NCI-H2196 treated with DMSO at 0.1 percent for 48 hours (cell line): ENCODE results near the gene METTL22.

Source experiments
- DNase-seq: peaks from one replicate; lab custom pipeline; 2025; ENCODE audit not compliant: unreplicated experiment; lab: John Stamatoyannopoulos, UW

Gene METTL22, protein sequence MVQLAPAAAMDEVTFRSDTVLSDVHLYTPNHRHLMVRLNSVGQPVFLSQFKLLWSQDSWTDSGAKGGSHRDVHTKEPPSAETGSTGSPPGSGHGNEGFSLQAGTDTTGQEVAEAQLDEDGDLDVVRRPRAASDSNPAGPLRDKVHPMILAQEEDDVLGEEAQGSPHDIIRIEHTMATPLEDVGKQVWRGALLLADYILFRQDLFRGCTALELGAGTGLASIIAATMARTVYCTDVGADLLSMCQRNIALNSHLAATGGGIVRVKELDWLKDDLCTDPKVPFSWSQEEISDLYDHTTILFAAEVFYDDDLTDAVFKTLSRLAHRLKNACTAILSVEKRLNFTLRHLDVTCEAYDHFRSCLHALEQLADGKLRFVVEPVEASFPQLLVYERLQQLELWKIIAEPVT

DNA sequence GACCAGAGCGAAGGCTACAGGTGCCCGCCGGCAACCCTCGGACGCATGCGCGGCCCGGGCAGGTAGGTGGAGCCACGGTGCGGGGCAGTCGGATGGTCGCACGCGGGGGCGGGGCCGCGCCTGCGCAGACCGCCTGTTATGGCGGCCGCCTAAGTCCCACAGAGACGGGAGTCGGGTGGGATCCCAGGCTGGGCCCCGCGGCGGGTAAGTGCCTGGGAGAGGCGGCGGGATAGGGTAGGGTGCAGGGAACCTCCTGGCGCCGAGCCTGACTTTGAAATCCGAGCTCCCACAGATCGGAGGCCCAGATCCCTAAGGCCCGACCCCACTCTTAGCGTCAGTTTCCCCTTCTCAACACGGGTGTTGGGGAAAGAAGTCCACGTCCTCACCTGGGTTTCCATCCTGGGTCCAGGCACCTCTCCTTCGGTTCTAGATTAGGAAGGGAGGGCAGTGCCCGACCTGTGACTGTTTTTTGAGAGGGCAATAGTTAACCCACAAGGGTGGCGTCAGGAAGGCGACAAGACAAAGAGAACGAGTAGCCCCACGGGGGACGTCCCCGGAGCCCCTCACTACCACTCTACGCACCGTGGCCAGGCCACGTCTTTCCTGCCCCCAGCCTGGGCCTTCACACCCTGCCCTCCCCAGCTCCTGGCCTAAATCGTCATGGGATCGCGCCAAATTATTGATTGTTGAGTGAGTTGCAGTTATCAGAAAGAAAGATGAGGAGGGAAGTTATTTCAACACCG lies at the start of gene METTL22:
METTL22 (plus strand) TSS at position 127 of the 743 bp plus-strand sequence. CDS start 3,968 bp downstream, outside the sequence.
- DNase-seq, result peak; percentile 72

DNA sequence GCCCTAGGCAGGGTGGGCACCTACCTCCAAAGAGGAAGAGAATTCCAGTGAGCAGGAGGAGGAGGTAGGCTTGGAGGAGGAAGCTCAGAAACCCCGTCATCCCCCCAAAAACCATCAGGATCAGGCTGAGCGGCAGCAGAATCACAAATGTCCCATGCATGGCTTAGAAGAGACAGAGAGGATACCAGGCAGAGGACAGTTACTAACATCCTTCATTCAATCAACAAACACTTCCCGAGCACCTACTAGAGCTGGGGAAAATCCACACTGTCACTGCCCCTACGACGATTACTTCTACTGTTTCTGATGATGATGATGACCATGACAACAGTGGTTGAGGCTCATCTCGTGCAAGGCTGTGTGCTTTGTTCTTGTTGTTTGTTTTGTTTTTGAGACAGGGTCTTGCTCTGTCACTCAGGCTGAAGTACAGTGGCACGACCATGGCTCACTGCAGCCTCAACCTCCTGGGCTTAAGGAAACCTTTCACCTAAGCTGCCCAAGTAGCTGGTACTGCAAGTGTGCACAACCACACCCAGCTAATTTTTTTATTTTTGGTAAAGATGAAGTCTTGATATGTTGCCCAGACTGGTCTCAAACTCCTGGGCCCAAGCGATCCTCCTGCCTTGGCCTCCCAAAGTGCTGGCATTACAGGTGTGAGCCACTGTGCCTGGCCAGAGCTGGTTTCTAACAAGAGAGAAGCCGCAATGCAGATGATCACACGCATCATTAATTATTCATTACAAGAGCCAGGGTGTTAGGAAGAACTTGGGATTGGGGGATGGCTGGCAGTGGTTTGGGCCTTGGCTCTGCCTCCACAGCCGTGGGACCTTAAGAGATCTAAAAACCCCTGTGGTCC lies 49.2 kb upstream of the METTL22 start:
- DNase-seq, result no peak

DNA sequence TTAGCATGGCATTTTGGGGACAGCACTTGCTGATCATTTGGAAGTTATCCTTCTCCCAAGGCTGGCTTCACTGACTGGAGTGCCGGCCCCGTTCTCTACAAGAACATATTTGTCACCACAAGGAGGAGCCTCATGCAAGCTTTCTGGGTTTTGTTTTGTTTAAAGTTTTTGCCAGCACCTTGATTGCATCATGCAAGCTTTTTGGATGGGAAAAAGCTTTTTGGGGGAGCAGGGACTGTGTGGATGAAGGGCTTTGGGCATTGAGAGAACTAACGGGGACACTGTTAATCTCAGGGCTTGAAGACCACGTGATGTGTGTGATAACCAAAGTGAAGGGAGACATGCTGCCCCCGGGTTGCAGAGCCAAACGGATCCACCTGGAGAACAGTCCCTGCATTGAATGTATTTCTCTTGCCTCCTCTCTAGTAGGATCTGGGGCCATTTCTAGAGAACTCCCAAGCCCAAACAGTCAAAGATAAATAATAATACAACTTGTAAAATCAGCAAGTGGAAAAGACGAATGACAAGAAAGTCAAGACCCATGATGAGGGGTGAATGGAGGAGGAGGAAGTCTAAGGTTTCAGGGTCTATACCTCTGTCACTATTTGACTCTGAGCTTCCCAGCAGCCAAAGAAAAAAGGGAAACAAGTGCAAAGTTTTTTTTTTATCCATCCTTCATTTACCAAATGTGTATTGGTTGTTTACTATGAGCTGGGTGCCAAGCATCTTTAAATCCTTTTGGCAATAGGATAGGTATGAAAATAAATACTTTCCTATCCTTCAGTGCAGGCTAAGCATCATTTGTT lies 48.4 kb upstream of the METTL22 start:
- no peak for DNase-seq

DNA sequence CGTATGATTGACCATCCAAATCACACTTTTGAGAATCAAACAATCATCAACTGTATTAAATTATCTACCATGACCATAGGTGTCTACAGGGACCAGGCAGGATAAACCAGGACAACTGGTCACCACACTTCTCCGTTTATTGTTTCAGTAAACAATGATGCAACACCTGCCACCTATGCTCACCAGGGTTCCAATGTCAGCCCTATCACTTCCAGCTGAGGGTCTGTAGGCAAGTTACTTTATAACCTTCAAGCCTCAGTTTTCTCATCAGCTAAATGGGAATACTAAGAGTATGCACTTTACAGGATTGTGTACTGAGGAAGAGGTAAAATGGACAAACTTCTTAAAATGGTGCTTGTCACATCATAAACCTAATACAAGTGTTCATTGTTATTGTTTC lies 46.1 kb upstream of the METTL22 start:
- no peak for DNase-seq

DNA sequence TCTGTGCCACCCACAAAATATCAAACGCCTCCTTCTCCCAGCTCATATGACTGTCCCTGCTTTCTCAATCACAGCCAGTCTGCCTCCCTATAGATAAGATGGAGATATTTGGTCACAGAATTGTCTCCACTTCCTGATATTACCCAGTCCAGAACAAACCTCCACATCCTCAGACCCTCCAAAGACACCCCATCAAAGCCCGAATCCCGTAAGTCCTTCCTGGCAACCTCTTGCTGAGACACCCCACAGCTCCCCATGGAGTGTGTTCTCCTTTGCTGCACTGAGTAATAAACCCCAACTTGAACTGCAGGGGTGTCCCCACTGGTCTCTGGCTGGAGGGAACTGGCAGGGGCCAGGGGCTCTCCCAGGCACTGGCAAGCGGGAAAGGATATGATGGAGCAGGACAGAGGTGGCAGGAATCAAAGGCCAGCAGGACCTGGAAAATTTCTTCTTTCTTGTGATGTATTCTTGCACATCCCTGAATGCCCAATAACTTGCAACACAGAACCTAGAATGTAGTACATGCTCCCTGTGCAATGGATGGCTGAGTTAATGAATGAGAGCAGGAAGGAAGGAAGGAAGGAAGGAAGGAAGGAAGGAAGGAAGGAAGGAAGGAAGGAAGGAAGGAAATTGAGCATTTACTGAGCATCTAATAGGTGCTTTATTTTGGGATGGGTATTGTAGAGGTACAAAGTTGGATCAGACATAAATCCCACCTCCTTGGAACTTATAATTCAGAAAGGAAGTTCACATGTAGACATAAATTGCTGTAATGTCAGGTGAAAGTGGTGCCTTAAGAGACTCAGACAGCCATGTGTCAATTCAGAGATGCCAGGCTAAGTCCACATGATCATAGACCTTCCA lies 45.1 kb upstream of the METTL22 start:
- no peak for DNase-seq

DNA sequence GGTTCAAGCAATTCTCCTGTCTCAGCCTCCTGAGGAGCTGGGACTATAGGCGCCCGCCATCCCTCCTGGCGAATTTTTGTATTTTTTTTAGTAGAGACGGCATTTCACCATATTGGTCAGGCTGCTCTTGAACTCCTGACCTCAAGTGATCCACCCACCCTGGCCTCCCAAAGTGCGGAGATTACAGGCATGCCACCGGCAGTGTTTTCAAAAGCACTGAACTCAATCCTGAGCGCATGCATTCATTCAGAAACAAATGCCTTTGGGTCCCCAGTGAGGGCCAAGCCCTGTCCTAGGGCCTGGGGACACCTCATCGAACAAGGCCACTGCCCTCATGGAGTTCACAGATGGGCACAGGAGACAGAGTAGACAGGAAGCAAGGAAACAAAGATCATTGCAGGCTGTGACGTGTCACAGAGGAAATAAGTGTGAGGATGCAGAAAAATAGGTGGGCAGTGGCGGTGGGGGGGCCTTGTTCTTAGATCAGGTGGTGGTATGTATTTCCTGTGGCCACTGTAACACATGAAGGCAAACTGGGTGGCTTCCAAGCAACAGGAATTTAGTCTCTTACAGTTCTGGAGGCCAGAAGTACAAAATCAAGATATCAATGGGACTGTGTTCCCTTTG lies 43.7 kb upstream of the METTL22 start:
- DNase-seq, result no peak

DNA sequence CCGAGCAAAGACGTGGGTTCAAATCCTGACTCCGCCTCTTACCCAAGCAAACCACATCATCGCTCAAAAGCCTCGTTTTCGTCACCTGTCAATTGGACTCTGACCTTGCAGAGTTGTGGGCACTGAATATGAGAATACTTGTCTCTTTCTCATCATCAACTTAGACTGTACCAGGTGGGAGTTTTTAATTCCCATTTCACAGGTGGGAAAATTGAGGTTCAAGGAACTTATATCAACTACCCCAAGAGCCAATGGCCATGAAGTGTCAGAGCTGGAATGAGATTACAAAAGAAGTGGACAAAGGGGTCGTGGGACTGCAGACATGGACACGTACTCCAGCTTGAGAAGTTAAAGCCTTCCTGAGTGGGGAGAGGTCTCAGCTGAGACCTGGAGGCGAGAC lies 41.9 kb upstream of the METTL22 start:
- no peak for DNase-seq

DNA sequence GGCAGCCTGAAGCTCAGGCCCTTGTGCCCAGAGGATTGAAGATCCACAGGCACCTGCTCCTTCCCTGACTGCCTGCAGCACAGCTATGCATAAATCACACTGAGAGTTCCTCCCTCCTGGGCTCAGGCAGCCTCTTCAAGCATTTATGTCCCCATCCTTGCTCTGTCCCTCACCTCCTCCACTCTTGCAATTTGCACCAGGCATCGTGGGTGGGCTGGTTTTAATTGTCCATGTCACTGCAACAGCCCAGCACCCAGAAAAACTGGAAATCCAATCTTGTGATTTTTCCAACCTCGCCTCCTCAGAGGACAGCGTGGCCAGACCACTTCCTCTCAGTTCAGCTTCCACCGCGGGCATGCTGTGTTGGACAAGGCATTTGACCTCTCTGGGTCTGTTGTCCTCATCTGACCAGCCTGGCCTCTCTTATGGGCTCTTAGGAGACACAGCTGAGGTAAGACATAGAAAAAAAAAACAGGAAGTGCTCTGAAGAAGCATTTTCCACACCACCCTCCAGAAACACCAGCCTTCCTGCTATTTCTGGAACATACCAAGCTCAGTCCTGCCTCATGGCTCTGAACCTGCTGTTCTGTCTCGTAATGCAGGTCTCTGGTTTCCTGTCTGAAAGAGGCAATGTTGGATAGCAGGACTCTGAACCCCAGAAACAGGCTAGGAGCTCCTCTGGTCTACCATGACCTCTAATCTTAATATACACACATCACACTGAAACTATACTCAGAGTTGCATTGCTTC lies 39.5 kb upstream of the METTL22 start:
- DNase-seq, result no peak

DNA sequence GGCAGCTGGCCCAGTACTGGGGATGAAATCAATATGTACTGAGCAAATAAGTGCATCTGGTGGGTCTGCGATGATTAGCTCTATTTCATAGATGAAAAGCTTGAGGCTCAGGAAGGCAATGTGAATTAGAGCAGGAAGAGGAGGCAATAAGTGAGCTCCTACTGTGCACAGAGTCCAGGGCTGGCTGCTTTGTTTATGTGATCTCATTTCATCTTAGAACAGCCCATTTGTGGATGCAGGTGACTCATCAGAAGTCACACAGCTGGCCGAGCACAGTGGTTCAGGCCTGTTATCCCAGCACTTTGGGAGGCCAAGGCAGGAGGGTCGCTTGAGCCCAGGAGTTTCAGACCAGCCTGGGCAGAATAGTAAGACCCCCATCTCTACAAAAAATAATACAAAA lies 38.3 kb upstream of the METTL22 start:
- DNase-seq, result no peak

DNA sequence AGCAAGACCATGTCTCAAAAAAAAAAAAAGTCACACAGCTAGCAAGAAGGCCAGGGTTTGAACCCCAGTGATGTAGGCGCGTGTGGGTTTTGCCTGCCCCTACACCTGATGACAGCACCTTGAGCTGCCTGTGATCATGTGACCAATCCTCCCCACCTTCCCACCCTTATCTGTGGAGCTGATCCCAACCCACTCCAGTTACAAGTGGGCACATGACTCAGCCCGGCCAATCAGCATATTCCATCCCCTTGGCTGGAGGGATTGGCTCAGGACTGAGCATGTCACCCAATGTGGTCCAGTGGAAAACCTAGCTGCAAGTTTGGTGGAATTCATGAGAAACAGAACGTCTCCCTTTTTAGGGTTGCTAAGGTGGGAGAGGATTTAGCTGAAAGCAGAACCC lies 37.8 kb upstream of the METTL22 start:
- no peak for DNase-seq

DNA sequence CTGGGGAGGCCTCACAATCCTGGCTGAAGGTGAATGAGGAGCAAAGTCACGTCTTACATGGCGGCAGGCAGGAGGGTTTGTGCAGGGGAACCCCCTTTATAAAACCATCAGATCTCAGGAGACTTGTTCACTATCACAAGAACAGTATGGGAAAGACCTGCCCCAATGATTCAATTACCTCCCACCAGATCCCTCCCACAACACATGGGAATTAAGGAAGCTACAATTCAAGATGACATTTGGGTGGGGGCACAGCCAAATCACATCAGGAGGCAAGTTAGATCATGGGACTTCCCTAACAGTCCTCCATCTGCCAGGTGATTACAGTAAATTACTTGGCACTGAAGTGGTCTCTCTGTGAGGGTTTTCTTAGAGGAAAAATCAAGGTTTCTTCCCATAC lies 36.5 kb upstream of the METTL22 start:
- no peak for DNase-seq

DNA sequence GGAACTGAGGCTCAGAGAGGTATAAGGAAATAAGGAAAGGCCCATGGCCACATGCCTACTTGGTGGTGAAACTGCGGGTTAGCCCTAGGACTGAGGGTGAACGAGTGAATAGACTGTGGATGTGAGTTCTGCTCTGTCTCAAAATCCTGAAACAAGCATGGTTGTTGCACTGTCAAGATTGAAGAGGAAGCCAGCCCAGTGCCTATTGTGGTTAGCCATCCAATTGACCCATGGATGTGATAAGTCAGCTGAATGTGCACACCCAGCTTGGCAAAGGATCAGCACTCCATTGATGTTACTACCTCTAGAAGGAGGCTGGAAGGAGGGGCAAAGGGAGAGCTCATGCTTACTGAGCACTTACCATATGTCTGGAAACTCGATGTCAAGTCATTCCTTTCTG lies 35.6 kb upstream of the METTL22 start:
- no peak for DNase-seq

DNA sequence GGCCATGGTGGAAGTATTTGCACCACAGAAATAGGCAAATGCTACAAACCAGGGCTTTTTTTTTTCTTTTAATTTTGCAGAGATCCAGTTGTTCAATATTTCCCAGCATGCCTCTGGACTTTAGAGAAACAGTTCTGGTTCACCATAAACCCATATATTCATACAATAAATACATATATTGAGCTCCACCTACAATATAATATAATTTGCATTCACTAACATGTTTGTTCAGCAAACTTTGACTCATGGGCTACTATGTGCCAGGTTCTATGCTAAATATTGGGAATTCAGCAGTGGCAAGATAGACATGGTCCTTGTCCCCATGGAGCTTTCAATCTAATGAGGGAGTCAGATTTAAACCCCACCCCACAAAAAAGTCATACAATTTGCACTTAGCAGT lies 34.4 kb upstream of the METTL22 start:
- no peak for DNase-seq

DNA sequence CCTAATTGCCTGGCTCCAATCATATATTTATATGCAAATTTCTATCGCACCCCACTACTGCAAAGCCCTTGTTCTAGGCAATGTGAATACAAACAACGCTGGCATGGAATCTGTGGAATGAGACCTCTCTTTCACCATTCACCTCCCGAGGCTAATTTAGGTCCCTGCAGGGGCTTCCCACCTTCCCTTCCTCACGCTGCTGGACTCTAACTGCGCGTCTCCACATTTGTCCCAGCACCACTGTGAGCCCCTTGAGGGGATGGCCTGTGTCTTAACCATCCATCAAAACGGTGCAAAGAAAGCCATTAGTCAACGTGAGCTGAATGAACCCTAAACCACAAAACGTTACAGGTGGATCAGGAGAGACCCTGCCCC lies 32.8 kb upstream of the METTL22 start:
- DNase-seq, result no peak

DNA sequence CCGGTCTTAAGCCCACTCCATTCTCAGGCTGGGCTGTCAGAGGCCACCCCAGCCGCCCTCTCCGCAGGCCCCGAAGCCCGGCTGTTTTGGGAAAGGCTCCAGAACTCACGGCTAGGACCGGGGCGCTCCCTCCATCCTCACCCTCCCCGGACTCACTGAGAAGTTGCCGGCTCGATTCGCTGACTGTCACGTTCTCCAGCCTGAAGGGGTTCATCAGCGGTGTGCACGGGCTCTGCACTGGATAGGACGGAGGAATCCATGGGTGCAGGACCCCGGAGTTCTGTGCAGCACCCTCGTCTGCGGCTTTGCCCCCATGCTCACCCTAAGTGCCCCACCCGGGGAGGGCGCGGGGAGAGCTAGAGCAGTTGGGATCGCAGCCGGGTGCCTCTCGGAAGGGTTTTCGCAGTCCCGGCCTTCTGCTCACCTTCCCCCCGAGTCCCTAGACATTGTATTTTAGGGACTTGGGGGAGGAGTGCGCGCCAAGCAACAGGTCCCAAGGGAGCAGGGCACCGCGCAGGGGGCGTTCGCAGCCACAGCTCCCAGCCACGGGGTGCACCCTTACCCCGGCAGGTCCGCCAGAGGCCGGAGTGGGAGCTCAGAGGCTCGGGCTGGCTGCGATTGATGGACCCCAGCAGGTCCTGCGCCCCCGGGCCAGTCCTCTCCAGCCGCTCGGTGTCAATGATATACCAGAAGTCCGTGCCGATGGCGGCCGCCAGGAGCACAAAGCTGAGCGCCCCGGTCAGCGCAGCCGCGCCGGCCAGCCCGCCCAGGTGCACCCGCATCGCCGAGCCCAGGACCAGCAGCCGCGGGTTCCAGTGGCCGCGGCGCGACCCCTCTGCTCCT lies 32.2 kb upstream of the METTL22 start:
- DNase-seq, result no peak

DNA sequence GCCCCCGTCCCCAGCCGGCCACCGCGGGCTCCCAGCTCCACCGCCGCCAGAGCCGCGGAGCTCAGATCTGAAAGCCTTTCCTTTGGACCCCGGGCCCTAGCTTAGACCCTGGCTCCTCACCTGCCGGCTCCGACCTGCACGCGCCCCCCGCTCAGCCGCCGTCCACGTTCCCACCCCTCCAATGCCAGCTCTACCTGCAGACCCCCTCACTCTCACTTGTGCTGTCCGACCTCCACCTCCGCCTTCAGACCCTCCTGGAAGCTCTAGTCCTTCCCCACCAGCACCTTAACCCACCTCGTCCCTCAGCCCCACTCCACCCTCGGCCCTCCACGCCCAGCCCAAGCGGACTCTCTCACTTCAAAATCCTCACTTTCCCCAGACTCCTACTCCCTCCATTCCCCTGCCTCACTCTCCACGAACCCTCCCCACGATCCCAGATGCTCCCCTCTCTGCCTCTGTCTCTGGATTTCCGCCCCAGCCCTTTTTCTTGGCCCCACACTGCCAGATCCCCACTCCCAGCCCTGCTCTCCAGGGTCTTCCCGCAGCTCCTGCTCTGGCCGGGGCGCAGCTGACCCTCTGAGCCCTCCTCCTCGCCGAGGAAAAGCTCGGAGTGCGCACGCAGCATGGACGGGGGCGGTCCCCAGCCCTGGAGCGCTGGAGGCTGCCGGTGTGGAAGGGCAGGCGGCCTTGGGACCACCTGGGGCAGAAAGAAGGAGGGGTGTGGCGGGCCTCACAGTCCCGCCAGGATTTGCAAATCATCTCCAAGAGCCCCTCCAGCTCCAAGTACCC lies 31.4 kb upstream of the METTL22 start, which contains the start of gene TMEM114:
TMEM114 (minus strand) TSS at position 612 of the 789 bp plus-strand sequence. CDS start 673 bp downstream, outside the sequence.
- DNase-seq, result no peak

DNA sequence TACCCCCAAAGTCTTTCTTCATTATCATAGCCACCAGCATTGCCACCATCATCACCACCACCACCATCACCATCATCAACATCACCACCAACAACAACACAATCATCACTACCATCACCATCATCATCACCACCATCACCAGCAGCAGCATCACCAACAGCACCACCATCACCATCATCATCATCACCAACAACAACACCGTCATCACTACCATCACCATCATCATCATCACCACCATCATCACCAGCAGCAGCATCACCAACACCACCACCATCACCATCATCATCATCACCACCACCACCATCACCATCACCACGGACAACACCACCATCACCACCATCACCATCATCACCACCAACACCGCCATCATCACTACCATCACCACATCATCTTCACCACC lies 30.7 kb upstream of the METTL22 start:
- no peak for DNase-seq
